GM18909 (cell line): Measurements from ENCODE around the gene ELK3.
A peak's percentile ranks its signal among the peaks of the same experiment; 100 is the strongest.

Source experiments
- ATAC-seq: cut with Tn5 transposase; IDR thresholded peaks from one replicate; pipeline ENCODE4 v1.9.1; 2021; ENCODE audit warnings: mild to moderate bottlenecking; ENCODE audit not compliant: unreplicated experiment, poor library complexity

The ELK3 gene

DNA sequence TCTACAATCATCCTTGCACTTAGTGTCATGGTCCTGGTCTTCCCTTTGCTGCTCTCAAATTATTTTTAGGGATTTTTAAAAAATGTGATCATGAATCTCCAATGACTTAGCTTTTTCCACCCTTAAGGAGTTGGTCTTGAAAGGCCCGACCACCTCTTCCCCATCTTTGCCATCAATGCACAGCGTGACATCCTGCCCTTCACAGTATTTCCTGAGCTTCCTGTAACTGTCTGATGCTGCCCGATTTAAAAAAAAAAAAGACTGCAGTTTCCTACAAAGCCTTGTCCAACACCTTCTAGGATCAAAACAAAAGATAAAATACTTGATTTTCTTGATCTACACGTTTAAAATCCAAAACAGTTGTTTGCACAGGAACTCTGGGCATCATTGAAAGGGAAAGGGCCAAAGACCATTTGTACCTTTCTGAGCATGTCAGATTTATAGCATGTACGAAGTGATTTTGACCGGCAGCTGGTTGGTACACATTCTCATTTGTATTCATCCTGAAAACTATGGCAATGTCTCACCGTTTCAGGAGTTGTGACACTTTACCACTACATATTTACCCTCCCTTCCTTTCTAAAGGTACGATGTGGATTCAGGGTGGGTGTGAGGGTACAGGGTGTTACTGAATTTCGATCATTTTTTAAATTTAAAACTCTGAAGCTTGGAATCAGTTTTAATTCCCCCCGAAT lies 7.4 kb upstream of the ELK3 start:
- ATAC-seq: no peak

DNA sequence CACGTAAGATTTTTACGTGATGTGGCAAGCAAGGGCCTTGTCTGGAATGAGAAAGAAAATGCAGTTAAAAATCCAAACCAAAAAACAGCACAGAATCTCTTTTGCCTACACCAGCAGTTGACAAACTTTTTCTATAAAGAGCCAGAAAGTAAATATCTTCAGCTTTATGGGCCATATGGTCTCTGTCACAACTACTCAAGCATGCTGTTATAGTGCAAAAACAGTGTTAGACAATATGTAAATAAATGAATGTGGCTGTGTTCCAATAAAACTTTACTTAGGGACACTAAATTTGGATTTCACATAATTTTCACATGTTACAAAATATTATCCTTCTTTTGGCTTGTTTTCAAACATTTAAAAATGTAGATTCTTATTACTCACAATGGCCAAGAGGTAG lies 6.2 kb upstream of the ELK3 start:
- no peak for ATAC-seq

DNA sequence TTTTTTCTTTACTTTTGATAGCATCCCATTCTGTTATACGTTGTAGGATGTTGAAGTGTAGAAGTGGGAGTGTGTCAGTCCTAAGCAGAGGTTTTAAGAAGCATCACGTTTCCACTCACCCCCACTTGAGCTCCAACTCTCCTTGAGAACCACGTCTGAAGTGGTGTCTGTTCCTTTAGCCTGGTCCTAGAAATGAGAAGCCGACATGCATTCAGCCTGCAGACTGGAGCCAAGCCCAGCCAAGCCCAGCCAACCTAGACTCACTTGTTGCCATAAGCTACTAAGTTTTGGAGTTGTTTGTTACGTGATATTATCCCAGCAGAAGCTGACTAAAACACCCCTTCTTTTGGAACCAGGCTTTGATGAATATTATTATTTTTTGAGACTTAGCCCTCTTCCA lies 4.4 kb upstream of the ELK3 start:
- no peak for ATAC-seq

DNA sequence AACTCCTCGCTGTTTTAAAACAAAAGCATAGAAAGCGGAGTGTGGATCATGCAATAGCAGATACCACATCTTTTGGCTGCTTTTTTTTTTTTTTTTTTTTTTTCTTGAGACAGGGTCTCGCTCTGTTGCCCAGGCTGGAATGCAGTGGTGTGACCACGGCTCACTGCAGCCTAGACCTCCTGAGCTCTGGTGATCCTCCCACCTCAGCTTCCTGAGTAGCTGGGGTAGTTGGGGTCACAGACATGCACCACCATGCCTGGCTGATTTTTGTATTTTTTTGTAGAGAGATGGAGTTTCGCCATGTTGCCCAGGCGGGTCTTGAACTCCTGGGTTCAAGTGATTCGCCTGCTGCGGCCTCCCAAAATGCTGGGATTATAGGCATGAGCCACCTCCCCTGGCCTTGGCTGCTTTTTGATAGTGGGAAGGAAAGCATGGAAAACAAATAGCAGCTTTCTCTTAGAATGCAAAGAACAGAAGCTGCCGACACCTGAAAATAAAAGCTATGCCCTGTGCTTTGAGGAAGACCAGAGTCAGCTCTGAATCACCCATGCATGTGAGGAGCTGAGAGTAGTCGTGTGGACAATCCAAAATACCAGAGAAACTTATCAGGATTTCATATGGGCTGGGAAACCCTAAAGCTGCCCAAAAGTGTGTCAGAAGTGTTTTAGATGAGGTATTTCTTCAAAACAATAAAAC lies 3.6 kb upstream of the ELK3 start:
- ATAC-seq: no peak

- ATAC-seq: no peak
These were observed 1.1 kb upstream of the ELK3 start for GRCh38 chr12:96192926-96193573.

DNA sequence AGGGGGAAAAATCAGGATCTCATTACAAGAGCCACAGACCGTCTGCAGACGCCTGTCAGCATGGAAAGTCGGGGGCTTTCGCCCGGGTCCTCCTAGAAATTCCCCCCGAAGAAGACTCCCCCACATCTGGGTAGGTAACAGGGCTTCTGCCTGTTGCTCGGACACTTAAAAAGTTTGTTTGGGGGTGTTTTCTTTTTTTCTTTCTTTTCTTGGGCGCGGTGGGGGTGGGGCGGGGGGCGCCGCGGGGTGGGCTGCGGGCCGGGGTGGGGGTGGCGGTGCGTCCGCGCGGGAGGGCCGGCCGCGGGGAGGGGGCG lies 358 bp downstream of the ELK3 start:
- peak; percentile 21 for ATAC-seq

DNA sequence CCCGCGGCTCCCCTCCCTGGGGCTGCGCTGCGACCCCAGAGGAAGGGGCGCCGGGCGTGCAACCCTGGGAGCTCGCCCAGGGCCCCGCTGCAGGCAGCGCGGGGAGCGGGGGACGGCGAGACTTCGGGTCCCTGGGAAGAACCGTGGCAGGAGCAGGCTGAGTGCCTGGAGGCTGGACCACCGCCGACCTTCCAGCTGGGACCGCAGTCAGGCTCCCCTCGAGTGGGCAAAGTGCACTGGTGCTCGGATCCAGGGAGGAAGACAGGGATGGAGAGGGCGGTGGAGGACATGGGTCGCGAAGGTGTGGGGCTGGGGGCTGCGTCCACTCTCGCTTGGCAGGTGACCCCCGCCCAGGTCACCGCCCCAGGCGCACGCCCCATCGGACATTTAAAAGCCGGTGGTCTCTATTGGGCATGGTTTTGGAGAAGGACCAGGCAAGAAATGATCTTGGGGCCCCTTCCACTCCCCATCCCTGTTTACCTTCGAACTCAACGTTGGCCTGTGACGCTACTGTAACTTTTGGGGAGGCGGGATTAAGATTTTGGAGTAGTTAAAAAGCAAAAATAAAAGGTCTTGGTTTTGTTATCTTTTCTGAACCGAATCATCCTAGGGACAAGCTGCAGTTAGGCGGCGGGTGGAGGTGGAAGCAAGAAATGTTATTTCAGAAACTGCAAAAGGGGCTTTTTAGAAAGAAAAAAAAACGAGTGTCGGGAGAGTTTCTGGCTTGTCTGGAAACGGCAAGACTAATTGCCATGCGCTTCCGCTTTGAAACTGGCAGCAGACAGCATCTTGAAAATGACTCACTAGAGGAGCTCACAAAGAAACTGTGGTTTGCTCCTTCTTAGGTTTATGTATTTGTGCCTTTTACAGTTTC lies 1.0 kb downstream of the ELK3 start:
- ATAC-seq: peak; percentile 79

GRCh38 chr12:96195845-96196451 lies 1.8 kb downstream of the ELK3 start:
- no peak for ATAC-seq

DNA sequence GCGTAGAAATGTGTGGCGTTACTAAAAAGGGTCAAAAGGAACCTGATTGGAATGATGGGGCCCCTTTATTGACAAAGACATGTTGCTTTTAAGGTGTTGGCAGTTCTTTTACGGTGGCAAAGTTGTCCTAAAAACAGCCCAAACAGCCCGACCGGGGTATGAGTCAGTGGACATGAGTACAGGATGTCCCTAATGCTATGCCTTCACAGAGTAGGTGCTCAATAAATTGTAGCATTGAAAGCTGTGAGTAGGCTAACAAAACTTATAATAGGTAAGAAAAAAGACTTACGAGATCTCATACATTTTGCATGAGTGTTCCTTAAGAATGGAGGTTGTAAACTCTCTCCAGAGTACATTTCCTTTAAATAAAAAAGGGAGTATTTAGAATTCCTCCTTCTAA lies 2.6 kb downstream of the ELK3 start:
- no peak for ATAC-seq

DNA sequence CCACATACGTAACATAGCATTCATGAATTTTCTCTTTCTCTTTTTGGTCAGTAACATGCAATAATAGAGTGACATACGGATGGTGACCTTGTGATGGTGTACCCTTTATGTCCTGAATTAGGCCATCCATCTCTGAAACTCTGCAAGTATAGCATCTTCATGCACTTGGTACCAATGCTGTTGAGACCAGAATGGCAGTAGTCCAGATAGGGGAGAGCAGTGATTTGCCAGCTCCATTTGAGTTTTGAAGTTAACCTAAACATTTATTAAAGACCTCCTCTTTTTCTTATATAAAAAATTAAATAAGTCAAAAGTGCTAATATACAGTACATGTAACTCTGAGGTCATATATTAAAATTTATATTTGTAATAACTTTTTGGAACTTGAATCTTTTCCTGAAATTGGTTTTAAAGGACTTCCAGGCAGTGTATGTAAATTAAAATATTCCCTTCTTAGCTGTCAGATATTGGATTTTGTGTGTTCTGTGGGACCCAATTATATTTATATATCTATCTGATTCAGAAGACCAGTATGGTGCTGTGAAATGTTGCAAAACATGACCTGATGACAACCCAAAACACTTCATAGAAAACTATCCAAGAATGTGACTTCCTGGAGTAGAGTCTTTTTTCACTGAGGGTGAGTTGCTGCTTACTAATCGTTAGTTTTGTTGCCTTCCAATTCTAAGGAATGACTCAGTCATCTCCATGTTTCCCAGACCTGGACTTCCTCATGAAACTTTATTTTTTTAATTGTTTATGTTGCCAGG lies 3.5 kb downstream of the ELK3 start:
- ATAC-seq: no peak

DNA sequence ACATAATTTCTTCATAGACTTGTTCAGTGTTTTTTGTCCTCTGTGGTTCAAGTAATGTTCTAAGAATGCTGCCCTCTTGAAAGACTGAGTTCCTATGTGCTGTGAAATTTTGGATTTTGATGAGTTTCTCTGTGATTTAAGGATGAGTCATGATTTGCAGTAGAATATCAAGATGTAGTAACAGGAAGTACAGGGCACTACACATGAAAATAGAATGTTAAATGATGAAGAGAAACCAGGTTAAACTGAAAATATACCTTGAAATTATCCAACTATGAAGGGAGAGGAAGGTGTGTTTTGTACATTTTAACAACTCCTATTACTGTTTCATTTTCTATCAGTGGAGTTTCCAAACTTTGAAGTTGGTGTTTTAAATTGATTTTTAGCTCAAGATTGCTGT lies 4.8 kb downstream of the ELK3 start:
- ATAC-seq: no peak

DNA sequence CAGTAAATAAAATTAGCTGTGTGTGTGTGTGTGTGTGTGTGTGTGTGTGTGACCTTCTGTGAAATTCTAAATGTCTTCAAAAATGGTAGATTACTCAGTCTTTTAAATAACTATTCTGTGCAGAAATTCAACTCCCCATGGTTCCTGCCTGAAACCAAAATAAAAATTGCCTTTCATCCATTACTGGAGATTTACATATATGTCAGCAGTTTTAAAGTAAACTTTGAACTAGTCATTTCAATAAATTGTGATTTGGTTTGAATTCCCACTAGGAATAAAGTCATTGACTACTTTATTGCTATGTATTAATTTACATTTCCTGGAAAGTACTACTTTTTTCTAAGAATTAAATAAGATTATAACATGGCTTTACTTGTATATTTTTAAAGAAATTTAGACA lies 5.3 kb downstream of the ELK3 start:
- no peak for ATAC-seq

DNA sequence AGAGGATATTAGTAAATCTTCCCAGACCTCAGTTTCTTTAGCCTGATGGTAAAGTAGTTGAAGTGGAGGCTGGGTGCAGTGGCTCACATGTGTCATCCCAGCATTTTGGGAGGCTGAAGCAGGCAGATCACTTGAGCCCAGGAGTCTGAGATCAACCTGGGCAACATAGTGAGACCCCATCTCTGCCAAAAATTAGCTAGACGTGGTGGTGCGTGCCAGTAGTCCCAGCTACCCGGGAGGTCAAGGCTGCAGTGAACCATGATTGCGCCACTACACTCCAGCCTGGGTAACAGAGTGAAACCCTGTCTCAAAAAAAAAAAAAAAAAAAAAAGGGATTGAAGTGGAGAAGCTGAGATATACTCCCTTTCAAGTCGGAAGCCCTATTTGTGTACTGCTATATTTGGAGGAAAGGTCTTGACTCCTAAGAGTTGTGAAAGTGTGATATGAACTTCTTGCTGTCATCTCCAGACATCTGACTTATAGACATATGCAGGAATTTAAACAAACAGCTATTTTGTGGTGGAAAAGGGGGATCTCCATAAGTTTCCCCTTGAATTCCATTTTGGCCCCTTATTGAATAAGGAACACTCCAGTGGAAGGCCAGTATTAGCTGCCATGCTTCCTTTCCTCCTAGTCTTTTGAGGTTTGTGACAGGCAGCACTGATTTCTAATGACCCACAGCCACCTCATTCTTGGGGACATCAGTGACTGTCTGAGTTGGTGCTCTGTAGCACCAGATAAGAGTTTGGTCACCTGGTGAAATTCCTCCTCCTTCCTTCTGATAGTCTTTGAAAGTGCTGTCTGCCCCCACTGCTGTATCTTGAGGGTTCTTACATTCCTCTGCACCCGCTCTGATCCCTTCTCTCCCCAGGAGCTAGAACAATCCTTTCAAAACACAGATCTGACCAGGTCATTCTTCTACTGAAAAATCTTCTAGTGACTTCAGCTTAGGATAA lies 7.4 kb downstream of the ELK3 start:
- ATAC-seq: no peak

DNA sequence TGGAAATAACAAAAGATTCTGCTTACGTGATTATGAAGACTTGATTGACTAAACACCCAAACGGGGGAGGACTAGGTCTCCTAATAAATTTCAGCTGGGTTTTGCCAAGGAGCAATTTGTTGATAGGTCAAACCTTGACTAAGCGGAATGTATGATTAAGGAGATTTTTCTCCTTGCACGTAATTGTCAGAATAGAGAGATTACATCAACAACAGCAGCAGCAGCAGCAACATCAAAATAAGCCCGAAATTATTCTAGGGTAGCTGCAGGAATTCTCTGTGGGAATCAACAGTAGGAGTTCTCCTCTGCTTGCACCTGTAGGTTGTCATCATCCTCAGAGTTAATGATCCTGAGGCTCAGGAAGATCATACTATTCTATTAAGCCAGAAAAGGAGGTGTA lies 10.2 kb downstream of the ELK3 start:
- ATAC-seq: no peak

GRCh38 chr12:96205908-96206307 lies 11.7 kb downstream of the ELK3 start:
- no peak for ATAC-seq

DNA sequence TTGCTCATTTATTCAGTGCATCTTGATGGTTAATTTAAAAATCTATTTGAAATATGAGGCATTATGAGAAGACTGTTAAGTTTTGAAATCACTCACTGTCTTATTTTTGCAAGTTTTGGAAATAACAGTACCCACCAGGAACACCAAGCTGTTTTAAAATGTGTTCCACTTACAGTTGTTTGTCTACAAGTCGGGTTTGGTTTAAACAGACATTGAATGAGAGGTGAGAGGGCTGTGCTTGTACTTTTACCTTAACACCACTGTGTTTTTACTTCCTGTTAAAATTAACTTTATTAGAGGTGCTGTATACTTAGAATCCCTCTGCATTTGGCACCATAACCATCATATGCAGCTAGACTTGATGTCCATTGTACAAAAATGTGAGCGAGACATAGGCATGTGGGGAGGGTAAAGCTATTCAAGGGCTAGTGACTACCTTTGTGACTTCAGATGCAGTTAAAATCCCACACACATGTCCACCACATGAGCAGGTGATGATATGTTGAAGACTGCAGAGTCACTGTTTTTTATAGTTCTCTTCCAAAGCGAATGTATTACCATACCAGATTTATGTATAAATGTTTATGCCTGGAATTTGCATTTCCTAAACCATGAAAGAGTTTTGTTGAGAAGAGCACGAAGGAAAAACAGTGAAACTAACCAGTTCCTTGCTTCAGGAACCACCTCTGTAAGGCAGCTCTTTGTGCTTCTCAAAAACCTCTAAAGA lies 12.9 kb downstream of the ELK3 start:
- ATAC-seq: no peak

- no peak for ATAC-seq
These were observed 14.2 kb downstream of the ELK3 start for GRCh38 chr12:96208346-96208745.
